ENCODE results near the gene KRTAP5-3. TPM values are rescaled to one million over a fixed set of nuclear protein-coding genes. Genes with fewer than 3 reads are reported as not detected.
"Not testable (repeated sequence)": the region's sequence is repeated elsewhere in the genome, so short reads cannot be mapped to it uniquely, and the experiment has no call there.

The KRTAP5-3 gene
- total RNA-seq, 1 donor from 2014 or later: not detected

GRCh38 chr11:1648653-1649420 lies 40.6 kb upstream of the KRTAP5-3 start:
- no peak for DNase-seq (ENCODE audit: low read depth)
- TF ChIP-seq, protein P1, sequence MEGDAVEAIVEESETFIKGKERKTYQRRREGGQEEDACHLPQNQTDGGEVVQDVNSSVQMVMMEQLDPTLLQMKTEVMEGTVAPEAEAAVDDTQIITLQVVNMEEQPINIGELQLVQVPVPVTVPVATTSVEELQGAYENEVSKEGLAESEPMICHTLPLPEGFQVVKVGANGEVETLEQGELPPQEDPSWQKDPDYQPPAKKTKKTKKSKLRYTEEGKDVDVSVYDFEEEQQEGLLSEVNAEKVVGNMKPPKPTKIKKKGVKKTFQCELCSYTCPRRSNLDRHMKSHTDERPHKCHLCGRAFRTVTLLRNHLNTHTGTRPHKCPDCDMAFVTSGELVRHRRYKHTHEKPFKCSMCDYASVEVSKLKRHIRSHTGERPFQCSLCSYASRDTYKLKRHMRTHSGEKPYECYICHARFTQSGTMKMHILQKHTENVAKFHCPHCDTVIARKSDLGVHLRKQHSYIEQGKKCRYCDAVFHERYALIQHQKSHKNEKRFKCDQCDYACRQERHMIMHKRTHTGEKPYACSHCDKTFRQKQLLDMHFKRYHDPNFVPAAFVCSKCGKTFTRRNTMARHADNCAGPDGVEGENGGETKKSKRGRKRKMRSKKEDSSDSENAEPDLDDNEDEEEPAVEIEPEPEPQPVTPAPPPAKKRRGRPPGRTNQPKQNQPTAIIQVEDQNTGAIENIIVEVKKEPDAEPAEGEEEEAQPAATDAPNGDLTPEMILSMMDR (conservative IDR thresholded peaks at IDR 0.05; ENCODE audit: low read depth, low read length): no peak
- H3K4me3 ChIP-seq (ENCODE audit: low read depth, low read length): no peak overlapping the region

GRCh38 chr11:1647901-1648652 lies 39.8 kb upstream of the KRTAP5-3 start:
- no peak for DNase-seq (ENCODE audit: low read depth)
- TF ChIP-seq, protein P1 (conservative IDR thresholded peaks at IDR 0.05; ENCODE audit: low read depth, low read length): no peak
- no peak overlapping the region for H3K4me3 ChIP-seq (ENCODE audit: low read depth, low read length)

- not testable (repeated sequence) for H3K4me3 ChIP-seq (ENCODE audit: low read depth, low read length); DNase-seq (ENCODE audit: low read depth)
Observed at GRCh38 chr11:1646540-1646939, 38.3 kb upstream of the KRTAP5-3 start.

DNA sequence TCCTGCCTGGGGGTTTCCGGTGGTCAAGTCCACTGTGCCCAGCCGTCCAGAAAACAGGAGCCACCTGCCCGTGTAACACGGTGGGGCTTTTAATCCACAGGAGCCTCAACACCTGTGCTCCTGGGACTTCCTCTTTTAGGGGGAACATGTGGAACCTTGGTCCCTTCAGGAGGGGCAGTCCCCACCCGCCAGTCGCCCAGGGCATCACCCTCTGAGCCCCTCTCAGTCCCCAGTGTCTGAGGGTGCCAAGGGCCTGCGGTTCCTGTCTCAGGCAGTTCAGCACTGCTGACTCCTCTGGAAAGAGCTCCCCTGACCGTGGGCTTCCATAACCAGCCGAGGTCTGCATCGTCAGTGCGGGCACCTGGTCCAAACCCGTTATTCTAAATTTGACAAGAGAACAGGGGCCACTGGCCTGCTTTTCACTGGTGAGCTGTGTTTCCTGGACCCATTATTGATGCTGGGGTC lies 37.1 kb upstream of the KRTAP5-3 start:
- DNase-seq (ENCODE audit: low read depth): no peak
- no peak overlapping the region for H3K4me3 ChIP-seq (ENCODE audit: low read depth, low read length)
- TF ChIP-seq, protein P1 (conservative IDR thresholded peaks at IDR 0.05; ENCODE audit: low read depth, low read length): no peak

- TF ChIP-seq, protein P1 (conservative IDR thresholded peaks at IDR 0.05; ENCODE audit: low read depth, low read length): no peak
- DNase-seq (ENCODE audit: low read depth): no peak
Observed at GRCh38 chr11:1644601-1645356, 36.5 kb upstream of the KRTAP5-3 start.

GRCh38 chr11:1643146-1643690 lies 35.0 kb upstream of the KRTAP5-3 start:
- no peak for DNase-seq (ENCODE audit: low read depth)

More at GRCh38 chr11:1644601-1645356, 36.5 kb upstream of the KRTAP5-3 start:
- H3K4me3 ChIP-seq (ENCODE audit: low read depth, low read length): no peak overlapping the region

More at GRCh38 chr11:1643146-1643690, 35.0 kb upstream of the KRTAP5-3 start:
- no peak overlapping the region for H3K4me3 ChIP-seq (ENCODE audit: low read depth, low read length)
- TF ChIP-seq, protein P1 (conservative IDR thresholded peaks at IDR 0.05; ENCODE audit: low read depth, low read length): no peak

Measured in epithelial cell of proximal tubule (primary cell).